ENCODE data around the gene REEP6. TPM values are rescaled to one million over a fixed set of nuclear protein-coding genes. Genes with fewer than 3 reads are reported as not detected.

Gene REEP6
- total RNA-seq, 1 experiment from 2014 or later = 10.5 TPM

GRCh38 chr19:1474765-1475351 lies 16.1 kb upstream of the REEP6 start:
- Histone ChIP-seq H3K14ac (ENCODE audit: insufficient read depth, low read length) (no peak overlapping the region), H2AFZ (ENCODE audit: low read length) (no peak overlapping the region), H2BK12ac (ENCODE audit: insufficient read length, low read depth, low read length) (no peak overlapping the region), H3K9ac (ENCODE audit: extremely low read depth, insufficient read length, low read length) (no peak overlapping the region), H3K18ac (ENCODE audit: insufficient read length, low read depth, low read length) (no peak overlapping the region), H3K4me1 (ENCODE audit: insufficient read depth, low read length) (no peaks in the 10 kb centered on the region), H4K91ac (ENCODE audit: insufficient read length, low read depth, low read length) (no peak overlapping the region), H2BK5ac (ENCODE audit: insufficient read length, low read length) (no peak overlapping the region), H3K4ac (ENCODE audit: low read depth, low read length) (no peak overlapping the region), H3K79me2 (ENCODE audit: insufficient read depth, low read length) (no peaks in the 10 kb centered on the region), H3K79me1 (ENCODE audit: insufficient read depth, low read depth, low read length, poor library complexity, severe bottlenecking) (no peaks in the 10 kb centered on the region), H3K9me3 (ENCODE audit: control insufficient read depth, low read depth, low read length) (no peaks in the 10 kb centered on the region), H2BK20ac (ENCODE audit: low read depth, low read length, poor library complexity, severe bottlenecking) (no peak overlapping the region), H2BK120ac (ENCODE audit: low read depth, low read length, poor library complexity, severe bottlenecking) (no peak overlapping the region), H3K27me3 (ENCODE audit: insufficient read depth, low read length) (peaks cover 11% of the 10 kb centered on the region; the same call in 1 of the 2 replicates), H4K5ac (ENCODE audit: insufficient read length, low read depth, low read length) (no peak overlapping the region), H3T11ph (ENCODE audit: low read length) (no peak overlapping the region), H3K4me2 (ENCODE audit: insufficient read depth, insufficient read length, low read length) (no peak overlapping the region), H3K56ac (ENCODE audit: insufficient read length, low read depth, low read length) (no peak overlapping the region), H3K23ac (ENCODE audit: insufficient read length, low read depth, low read length) (no peak overlapping the region), H3K27ac (ENCODE audit: insufficient read length, low read depth, low read length) (no peak overlapping the region), H4K20me1 (ENCODE audit: control insufficient read depth, insufficient read depth, insufficient read length) (peaks cover 3% of the 10 kb centered on the region), H4K8ac (replicated peaks; ENCODE audit: insufficient read length, low read depth, low read length) (no peak overlapping the region), H2BK15ac (ENCODE audit: low read depth, low read length) (no peak overlapping the region), H2AK5ac (ENCODE audit: insufficient read length, low read length) (no peak overlapping the region), H3K23me2 (ENCODE audit: insufficient read length, low read depth, low read length, poor library complexity, severe bottlenecking) (peaks cover 12% of the 10 kb centered on the region)
- Mint-ChIP-seq H3K4me1 (peaks cover 2 to 18% of the 10 kb centered on the region in 2 experiments; a peak in 3 of 4 replicates), H3K36me3 (ENCODE audit: insufficient read depth in 1 of 3, low read depth in 3 of 3) (peaks cover 5 to 13% (median 11%) of the 10 kb centered on the region in 3 experiments; a peak in 6 of 7 replicates), H3K4me3 (no peak overlapping the region), H3K27ac (no peak overlapping the region), H3K9me3 (no peaks in the 10 kb centered on the region), H3K27me3 (ENCODE audit: low read depth) (peaks cover 36% of the 10 kb centered on the region)
- TF ChIP-seq CTCF (conservative IDR thresholded peaks at IDR 0.05) = no peak
- no CpG with 5 or more reads among the region's 26 CpGs for WGBS (ENCODE audit: extremely low coverage, insufficient read length, low lambda C conversion rate)
- no peak for DNase-seq
